ENCODE data around the gene HOXA3.

HOXA3 gene
- 0 to 0.04 (median 0) reads per million in 3 experiments for total RNA-seq

GRCh38 chr7:27151931-27152815 lies at the start of gene HOXA3:
Gene HOXA3 (minus strand): TSS chr7:27152583. CDS start chr7:27110640, 41,943 bp downstream.
- no peak for DNase-seq

DNA sequence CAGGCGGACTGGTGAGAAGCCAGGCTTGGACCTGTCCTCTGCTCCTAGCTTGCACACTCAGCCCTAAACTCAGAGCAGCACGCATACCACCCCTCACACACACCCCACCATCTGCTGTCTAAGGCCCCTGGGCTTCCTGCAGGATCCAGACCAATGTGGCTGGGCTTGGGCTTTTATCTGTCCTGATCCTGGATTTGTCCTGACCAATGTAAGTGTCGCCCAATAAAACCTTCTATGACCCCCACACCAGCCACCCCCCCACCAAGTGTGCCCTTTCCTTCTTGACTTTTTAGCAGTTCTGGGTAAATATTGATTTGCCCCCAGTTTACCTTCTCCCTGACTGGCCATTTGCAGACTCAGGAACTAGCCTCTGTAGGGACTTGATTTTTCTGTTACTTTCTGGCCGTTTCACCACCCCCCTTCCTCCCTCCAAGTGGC lies 49.2 kb upstream of the HOXA3 start:
- DNase-seq: no peak

DNA sequence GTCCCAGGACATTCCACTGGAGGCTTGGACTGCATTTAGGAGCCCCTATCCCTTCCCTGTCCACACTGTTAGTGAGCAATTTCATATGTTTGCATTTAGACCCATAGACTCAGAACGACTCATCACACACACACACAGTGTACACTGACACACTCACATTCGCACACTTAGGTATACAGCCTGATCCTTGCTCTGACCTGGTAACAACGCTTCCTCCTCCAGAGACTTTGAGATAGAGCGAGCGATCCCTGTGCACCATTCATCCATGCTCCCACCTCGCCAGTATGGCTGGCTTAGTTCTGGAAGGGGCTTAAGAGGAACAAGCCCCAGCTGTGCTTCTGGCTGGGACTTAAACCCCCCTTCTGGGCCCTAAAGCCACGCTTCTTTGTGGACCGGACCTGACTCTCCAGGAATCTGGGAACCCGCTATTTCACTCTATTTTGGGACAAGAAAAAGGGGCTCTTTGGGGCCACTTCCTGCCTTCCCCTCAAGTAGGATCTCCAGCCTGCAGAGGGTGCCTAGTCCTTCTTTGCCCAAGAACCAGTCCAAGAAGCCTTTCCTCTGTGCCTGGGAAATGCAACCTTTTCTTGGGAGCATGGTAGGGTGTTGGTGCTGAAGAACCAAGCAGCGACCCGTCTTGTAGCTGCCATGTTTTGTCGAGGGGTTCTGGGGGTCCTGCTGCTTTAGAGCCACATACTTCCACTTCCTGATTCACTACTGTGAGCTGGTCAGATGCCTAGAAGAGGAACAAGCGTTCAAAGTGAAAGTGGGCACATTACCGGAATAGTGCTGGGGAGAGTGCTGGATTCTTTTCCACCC lies 48.6 kb upstream of the HOXA3 start:
- no peak for DNase-seq

GRCh38 chr7:27199849-27200760 lies 47.7 kb upstream of the HOXA3 start, which contains the start of gene HOXA13:
Gene HOXA13 (minus strand): TSS chr7:27200091. CDS start chr7:27200077, 14 bp downstream.
- no peak for DNase-seq

GRCh38 chr7:27198871-27199801 lies 46.8 kb upstream of the HOXA3 start:
- no peak for DNase-seq

GRCh38 chr7:27198138-27198841 lies 45.9 kb upstream of the HOXA3 start:
- no peak for DNase-seq

DNA sequence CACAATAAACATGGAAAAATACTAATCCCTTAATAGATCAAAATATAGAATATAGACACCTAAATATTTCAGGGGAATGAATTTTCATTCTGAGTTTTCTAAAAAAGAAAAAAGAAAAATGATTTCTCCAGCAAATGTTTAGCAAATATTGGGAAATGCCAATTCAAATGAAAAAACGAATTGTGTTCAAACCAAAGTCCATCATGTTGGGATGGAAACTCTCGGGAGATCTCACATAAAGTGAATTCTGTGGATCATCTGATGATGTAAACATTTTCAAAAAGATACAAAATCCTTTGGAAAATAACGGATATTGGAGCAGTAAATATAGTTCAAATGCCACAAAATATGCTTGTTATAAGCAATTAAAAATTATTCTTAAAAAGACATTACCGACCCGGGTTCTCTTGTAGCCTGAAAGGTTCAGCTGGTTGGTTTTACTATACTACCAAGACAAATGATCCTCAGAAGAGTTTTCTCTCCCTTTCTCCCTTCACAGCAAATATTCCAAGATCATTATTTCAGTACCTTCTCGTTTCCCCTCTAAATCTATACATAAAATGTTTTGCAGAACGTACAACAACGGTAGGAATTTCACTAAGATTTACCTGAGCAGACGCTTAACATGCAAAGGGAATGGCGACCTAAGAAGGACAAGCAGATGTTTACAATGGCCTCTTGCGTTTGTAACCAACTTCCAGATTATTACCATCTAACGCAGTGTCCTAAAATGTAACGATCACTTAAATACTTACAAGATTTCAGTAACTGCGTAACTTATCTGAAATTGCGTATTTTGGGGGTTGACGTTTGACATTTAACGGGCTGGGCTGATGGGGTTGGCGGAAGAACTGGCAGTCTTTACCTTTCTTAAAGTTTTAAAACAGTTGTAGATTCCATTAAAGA lies 45.0 kb upstream of the HOXA3 start:
- no peak for DNase-seq

DNA sequence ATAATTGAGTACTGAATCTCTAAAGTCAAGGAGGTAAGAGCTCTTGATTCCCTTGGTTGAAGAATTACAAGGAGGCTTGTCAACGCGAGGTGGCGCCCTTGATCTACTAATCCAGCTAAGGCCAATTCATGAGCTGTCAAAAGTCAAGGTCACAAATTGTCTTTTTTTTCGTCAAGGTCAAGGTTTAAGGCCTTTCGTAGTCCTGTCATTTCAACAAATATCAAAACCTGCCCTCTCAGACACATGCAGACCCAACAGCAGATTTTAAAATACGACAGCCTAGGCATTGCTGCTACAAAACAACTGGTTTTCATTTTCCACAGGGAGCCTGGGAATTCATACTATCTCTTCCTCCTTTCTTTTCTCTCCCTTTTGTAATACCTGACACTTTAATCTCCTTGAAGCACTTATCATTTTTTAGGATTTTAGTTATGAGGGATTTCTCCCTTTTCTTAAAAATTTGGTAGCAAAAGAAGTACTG lies 43.9 kb upstream of the HOXA3 start:
- peak; percentile 67 for DNase-seq

GRCh38 chr7:27194686-27195379 lies 42.5 kb upstream of the HOXA3 start:
- DNase-seq: no peak

- no peak for DNase-seq
Observed at GRCh38 chr7:27194002-27194352, 41.6 kb upstream of the HOXA3 start.

DNA sequence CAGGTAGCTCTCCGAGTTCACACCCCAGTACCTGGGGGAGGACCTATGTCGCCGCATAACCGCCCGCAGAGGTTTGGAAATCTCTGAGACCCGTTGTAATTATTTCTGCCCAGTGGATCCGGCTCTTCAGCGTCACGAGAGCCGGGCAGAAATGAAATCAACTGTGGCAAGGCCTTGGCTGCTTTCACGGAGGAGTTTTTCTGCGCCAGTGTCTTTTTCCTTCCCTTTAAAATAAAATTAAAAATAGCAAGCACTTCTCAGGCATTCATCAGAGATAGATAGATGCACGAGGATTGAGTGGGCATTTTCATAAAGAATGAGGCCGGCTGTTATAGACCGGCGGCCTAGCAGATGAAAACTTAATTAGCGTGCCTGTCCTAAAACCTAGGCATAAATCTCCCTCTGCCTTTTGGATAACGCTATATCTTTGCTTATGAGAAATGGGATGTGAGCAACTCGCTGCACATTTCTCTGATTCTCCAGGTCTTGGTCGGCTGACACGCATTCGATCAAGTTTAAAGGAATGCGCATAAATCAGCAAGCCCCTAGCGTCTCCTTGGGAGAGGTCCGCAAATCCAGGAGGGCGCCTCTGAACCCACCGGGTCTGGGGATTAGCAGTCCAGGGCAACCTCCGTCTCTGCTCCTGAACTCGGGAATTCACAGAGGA lies 41.1 kb upstream of the HOXA3 start:
- no peak for DNase-seq

DNA sequence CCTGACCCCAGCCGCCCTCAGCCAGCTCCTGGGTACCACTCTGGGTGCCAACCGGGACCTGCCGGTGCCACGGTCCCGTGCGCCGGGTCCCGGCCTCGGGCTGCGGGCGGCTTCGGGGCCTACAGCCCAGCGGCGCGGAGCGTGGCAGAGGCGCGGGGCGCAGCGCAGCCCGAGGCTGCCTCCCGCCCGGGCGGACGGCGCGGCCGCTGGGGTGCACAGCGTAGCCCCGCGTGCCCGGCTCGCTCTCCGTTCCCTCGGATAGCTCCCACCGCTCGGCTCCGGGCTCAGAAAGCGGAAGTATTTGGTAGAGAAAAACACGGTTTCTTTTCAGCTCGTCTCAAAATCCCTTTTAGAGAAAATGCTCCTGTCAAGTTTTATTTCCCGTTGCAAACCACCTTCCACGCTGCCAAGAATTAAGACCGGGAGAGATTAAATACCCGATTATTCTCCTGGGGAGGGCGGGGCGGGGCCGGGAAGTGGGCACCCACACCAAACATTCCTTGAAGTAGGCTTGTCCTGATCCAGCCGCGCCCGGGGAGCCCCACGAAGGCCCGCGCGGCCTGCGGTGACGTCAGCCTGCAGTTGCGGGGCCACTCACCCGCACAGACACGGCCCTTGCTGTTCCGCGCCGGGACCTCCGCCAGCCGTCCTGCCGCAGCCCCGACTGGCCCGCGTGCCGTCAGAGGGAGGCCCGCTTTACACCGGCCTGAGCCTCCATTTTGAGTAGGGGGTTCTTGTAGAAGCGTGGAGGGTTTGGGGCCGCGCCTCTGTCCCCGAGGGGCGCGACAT lies 40.4 kb upstream of the HOXA3 start:
- no peak for DNase-seq

GRCh38 chr7:27191833-27192545 lies 39.6 kb upstream of the HOXA3 start:
- DNase-seq: no peak

DNA sequence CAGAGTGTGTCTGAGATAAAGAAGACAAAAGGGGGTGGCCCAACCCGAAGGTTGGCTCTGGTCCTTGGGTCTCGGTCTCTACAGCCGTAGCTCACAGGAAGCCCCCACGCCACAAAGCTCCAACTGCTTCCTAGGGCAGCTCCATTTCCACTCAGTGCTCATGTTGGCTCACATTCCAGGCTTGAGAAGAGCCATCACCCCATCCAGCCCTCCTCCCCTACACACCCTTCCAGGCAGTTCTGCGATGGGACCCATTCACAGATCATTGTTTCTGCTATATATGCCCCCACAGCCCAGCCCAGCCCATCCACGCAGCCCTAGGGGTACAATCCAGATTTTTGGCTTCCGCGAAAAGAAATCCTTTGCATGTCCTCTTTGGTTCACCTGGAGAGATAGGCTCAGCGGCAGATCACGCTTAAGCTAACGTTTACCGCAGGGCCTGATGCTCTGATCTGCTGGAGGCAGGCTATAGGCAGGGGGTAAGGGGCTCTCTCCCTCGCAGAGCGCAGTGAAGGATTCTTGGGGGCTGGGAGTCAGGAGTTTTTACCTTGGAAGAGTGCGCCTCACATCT lies 38.9 kb upstream of the HOXA3 start:
- DNase-seq: no peak

- no peak for DNase-seq
Observed at GRCh38 chr7:27189997-27190748, 37.8 kb upstream of the HOXA3 start.

All from central memory CD4-positive, alpha-beta T cell (primary cell).